Thoracic aorta (tissue), 2 donors: ENCODE data around the gene C1orf53. TPM values are rescaled to one million over a fixed set of nuclear protein-coding genes. Genes with fewer than 3 reads are reported as not detected.

Experiments
- ATAC-seq: fragments of 150-250 bp; one replicate; pipeline ENCODE4 v1.8.0; 2017; ENCODE audit warnings: low read depth; ENCODE audit not compliant: insufficient number of reproducible peaks, low FRiP score
- DNase-seq: peaks from one replicate; pipeline ENCODE4 v3.0.0-alpha.2; 2020; ENCODE audit warnings: low spot score
- H3K27ac ChIP-seq, 2 donors: fragments of 200-600 bp; sonication (generic); 1 replicate in 1 of 2; 2 replicates in 1 of 2; pipeline ENCODE4 v1.5.1; 2016; ENCODE audit warnings: mild to moderate bottlenecking in 2 of 2, moderate library complexity in 2 of 2
- H3K27me3 ChIP-seq: fragments of 200-600 bp; sonication (generic); replicated peaks from 2 replicates; pipeline ENCODE4 v1.6.0; 2016; ENCODE audit warnings: mild to moderate bottlenecking; ENCODE audit not compliant: insufficient read depth
- H3K36me3 ChIP-seq: fragments of 200-600 bp; sonication (generic); one replicate; pipeline ENCODE4 v1.5.1; 2016
- H3K4me1 ChIP-seq, 2 donors: fragments of 200-600 bp; sonication (generic); 1 replicate in 1 of 2; 2 replicates in 1 of 2; pipeline versions ENCODE4 v1.5.1 to v1.6.0; 2016; ENCODE audit warnings: low read depth in 2 of 2, mild to moderate bottlenecking in 1 of 2; ENCODE audit not compliant: control insufficient read depth in 1 of 2
- H3K4me3 ChIP-seq: fragments of 200-600 bp; sonication (generic); 2 replicates; pipeline ENCODE4 v1.5.1; 2016; ENCODE audit warnings: mild to moderate bottlenecking
- H3K9me3 ChIP-seq: fragments of 200-600 bp; sonication (generic); 2 replicates; pipeline ENCODE4 v1.5.1; 2016
- total RNA-seq, 2 donors: library from RNA; depleted of rRNA; stranded (reverse); fragments of >200 nt; gene quantifications; one replicate each; pipeline versions ENCODE4 v1.1.0 to v1.2.3, GENCODE V29; 2016
- TF ChIP-seq, protein P1 (sequence below): fragments of 200-600 bp; sonication (generic); IDR thresholded peaks from one replicate; pipeline ENCODE4 v1.5.1; 2019; ENCODE audit warnings: antibody characterized with exemption

The C1orf53 gene
- total RNA-seq, 2 donors from 2014 or later = not detected

- Histone ChIP-seq H3K4me3 (no peak overlapping the region), H3K4me1 (no peaks in the 10 kb centered on the region), H3K36me3 (no peaks in the 10 kb centered on the region), H3K27me3 (no peaks in the 10 kb centered on the region), H3K9me3 (no peaks in the 10 kb centered on the region), H3K27ac (no peak overlapping the region)
- ATAC-seq (no peak), DNase-seq (no peak)
- TF ChIP-seq, protein P1, sequence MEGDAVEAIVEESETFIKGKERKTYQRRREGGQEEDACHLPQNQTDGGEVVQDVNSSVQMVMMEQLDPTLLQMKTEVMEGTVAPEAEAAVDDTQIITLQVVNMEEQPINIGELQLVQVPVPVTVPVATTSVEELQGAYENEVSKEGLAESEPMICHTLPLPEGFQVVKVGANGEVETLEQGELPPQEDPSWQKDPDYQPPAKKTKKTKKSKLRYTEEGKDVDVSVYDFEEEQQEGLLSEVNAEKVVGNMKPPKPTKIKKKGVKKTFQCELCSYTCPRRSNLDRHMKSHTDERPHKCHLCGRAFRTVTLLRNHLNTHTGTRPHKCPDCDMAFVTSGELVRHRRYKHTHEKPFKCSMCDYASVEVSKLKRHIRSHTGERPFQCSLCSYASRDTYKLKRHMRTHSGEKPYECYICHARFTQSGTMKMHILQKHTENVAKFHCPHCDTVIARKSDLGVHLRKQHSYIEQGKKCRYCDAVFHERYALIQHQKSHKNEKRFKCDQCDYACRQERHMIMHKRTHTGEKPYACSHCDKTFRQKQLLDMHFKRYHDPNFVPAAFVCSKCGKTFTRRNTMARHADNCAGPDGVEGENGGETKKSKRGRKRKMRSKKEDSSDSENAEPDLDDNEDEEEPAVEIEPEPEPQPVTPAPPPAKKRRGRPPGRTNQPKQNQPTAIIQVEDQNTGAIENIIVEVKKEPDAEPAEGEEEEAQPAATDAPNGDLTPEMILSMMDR = no peak
Observed at GRCh38 chr1:197884173-197884572, 18.3 kb upstream of the C1orf53 start.

GRCh38 chr1:197890936-197891335 is 11.5 kb upstream of the C1orf53 start:
- no peak overlapping the region for H3K27ac ChIP-seq
- H3K27me3 ChIP-seq = no peaks in the 10 kb centered on the region
- H3K4me1 ChIP-seq = no peaks in the 10 kb centered on the region
- H3K4me3 ChIP-seq = no peak overlapping the region
- H3K36me3 ChIP-seq = no peaks in the 10 kb centered on the region
- TF ChIP-seq, protein P1 = no peak
- no peak for ATAC-seq
- no peaks in the 10 kb centered on the region for H3K9me3 ChIP-seq
- no peak for DNase-seq

GRCh38 chr1:197892684-197893083 is 9.7 kb upstream of the C1orf53 start:
- no peaks in the 10 kb centered on the region for H3K9me3 ChIP-seq
- DNase-seq (no peak), ATAC-seq (no peak)
- no peaks in the 10 kb centered on the region for H3K4me1 ChIP-seq
- H3K36me3 ChIP-seq = no peaks in the 10 kb centered on the region
- no peaks in the 10 kb centered on the region for H3K27me3 ChIP-seq
- TF ChIP-seq, protein P1 = no peak
- H3K27ac ChIP-seq = no peak overlapping the region
- H3K4me3 ChIP-seq = no peak overlapping the region

DNA sequence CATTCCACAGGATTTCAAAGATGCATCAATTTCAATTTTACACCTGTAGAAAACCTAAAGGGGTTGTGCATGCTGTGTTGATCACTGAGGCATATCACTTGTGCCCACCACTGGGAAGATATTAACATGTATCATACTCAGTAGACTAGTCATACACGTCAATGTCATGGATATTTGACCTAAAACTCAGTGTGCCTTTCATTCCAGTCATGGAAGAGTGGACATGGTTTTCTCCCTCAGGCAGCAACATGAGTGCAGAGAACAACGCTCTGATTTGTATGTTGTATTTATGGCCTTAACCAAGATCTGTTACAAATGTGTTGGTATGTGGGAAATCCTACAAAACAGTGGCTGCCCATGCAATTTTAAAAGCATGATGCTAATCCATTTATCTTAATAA is 6.1 kb upstream of the C1orf53 start:
- DNase-seq (no peak), ATAC-seq (no peak)
- Histone ChIP-seq H3K4me1 (no peaks in the 10 kb centered on the region), H3K36me3 (no peaks in the 10 kb centered on the region), H3K4me3 (no peak overlapping the region), H3K27me3 (no peaks in the 10 kb centered on the region), H3K27ac (no peak overlapping the region), H3K9me3 (no peaks in the 10 kb centered on the region)
- TF ChIP-seq, protein P1 = no peak

- no peak overlapping the region for H3K27ac ChIP-seq
- H3K27me3 ChIP-seq = no peaks in the 10 kb centered on the region
- no peak for DNase-seq
- H3K4me1 ChIP-seq = peaks cover 0 to 10% of the 10 kb centered on the region in 2 donors
- no peaks in the 10 kb centered on the region for H3K36me3 ChIP-seq
- ATAC-seq = no peak
- no peaks in the 10 kb centered on the region for H3K9me3 ChIP-seq
- no peak overlapping the region for H3K4me3 ChIP-seq
- TF ChIP-seq, protein P1 = no peak
Observed at GRCh38 chr1:197899037-197899436, 3.4 kb upstream of the C1orf53 start.
